HCT116 (cell line): ENCODE results near the gene OR4L1. TPM values are rescaled to one million over a fixed set of nuclear protein-coding genes. Genes with fewer than 3 reads are reported as not detected.

Experiments
- ATAC-seq: fragments of 200-7000 bp; cut with Tn5 transposase; 2 replicates; pipeline ENCODE4 v1.9.1; 2020; ENCODE audit warnings: mild to moderate bottlenecking, moderate library complexity
- BruUV-seq: library from RNA; stranded (reverse); fragments of 400-500 nt; replicated peaks from 2 replicates; lab custom pipeline; 2021; lab: Mats Ljungman, UMichigan
- CTCF ChIA-PET: fragments of 300-600 bp; sonication (Branson Sonifier 250); formaldehyde crosslinking; loops from one replicate; lab custom pipeline; 2021; ENCODE audit warnings: antibody characterized with exemption; lab: Charles Lee
- POLR2A ChIA-PET: fragments of 300-600, 350-600 bp; sonication (Branson Sonifier 250); formaldehyde crosslinking; loops from one replicate; lab custom pipeline; 2021; ENCODE audit warnings: antibody characterized with exemption; lab: Charles Lee
- RAD21 ChIA-PET, 2 experiments: fragments of 300-600 bp; sonication (Branson Sonifier 250); formaldehyde crosslinking; loops; one replicate each; lab custom pipeline; 2023; ENCODE audit warnings: low total read pairs in 2 of 2; ENCODE audit not compliant: uncharacterized antibody in 2 of 2, unreplicated experiment in 2 of 2, low non-redundant PET in 1 of 2; lab: Charles Lee
- DNase-seq: peaks from one replicate; pipeline ENCODE4 v3.0.0-alpha.2; 2010; ENCODE audit warnings: low read depth, low spot score
- H2AFZ ChIP-seq: fragments of 200-600 bp; shearing (Covaris generic), sonication (generic); 2 replicates; pipeline ENCODE4 v1.6.1; 2017; ENCODE audit warnings: low read depth, mixed run types, mixed read lengths, antibody characterized with exemption, low read length; ENCODE audit not compliant: poor library complexity, severe bottlenecking
- H3K27ac ChIP-seq: 2 replicates; pipeline ENCODE4 v1.5.1; 2012; ENCODE audit warnings: low read depth, low read length
- H3K27me3 ChIP-seq: fragments of 200-600 bp; sonication (generic); 2 replicates; pipeline ENCODE4 v1.6.1; 2016; ENCODE audit warnings: mixed run types, low read length, mixed read lengths; ENCODE audit not compliant: insufficient read depth
- H3K36me3 ChIP-seq, 2 experiments: fragments of 200-500 bp in 1 of 2; fragments of 200-600 bp in 1 of 2; sonication (Bioruptor generic) in 1 of 2; sonication (generic) in 1 of 2; 2 replicates each; pipeline versions ENCODE4 v1.5.1 to v1.6.1; 2014 to 2016; ENCODE audit warnings: low read length in 2 of 2, inconsistent platforms in 1 of 2, mixed read lengths in 1 of 2, mixed run types in 1 of 2; ENCODE audit not compliant: insufficient read depth in 2 of 2, control insufficient read depth in 1 of 2
- H3K4me1 ChIP-seq, 2 experiments: fragments of 200-600 bp in 1 of 2; sonication (generic) in 1 of 2; 2 replicates each; pipeline versions ENCODE4 v1.5.1 to v1.6.1; 2012 to 2017; ENCODE audit warnings: low read length in 2 of 2, inconsistent platforms in 1 of 2, mild to moderate bottlenecking in 1 of 2, mixed read lengths in 1 of 2, mixed run types in 1 of 2, moderate library complexity in 1 of 2; ENCODE audit not compliant: insufficient read depth in 2 of 2, control insufficient read depth in 1 of 2
- H3K4me2 ChIP-seq: fragments of 200-600 bp; sonication (generic); 2 replicates; pipeline ENCODE4 v1.6.1; 2017; ENCODE audit warnings: mixed run types, low read length, mixed read lengths
- H3K4me3 ChIP-seq, 2 experiments: fragments of 200-600 bp in 1 of 2; sonication (generic) in 1 of 2; replicated peaks in 1 of 2; 2 replicates each; pipeline ENCODE4 v1.5.1; 2011 to 2016; ENCODE audit warnings: low read length in 2 of 2, control low read depth in 1 of 2, low read depth in 1 of 2, mild to moderate bottlenecking in 1 of 2, mixed read lengths in 1 of 2, mixed run types in 1 of 2
- H3K79me2 ChIP-seq: fragments of 200-600 bp; sonication (generic); 2 replicates; pipeline ENCODE4 v1.6.1; 2017; ENCODE audit warnings: mild to moderate bottlenecking, mixed run types, low read length, moderate library complexity, mixed read lengths; ENCODE audit not compliant: insufficient read depth
- H3K9ac ChIP-seq: fragments of 200-600 bp; sonication (generic); 2 replicates; pipeline ENCODE4 v1.6.1; 2016; ENCODE audit warnings: low read length, mixed read lengths
- H3K9me2 ChIP-seq: fragments of 200-600 bp; sonication (generic), shearing (Covaris generic); 2 replicates; pipeline ENCODE4 v1.6.1; 2017; ENCODE audit warnings: mixed run types, mild to moderate bottlenecking, moderate library complexity; ENCODE audit not compliant: insufficient read depth
- H3K9me3 ChIP-seq, 2 experiments: fragments of 200-500 bp in 1 of 2; fragments of 200-600 bp in 1 of 2; sonication (Bioruptor generic) in 1 of 2; sonication (generic) in 1 of 2; 2 replicates each; pipeline ENCODE4 v1.6.1; 2014 to 2017; ENCODE audit warnings: low read length in 2 of 2, mixed read lengths in 2 of 2, inconsistent platforms in 1 of 2, low read depth in 1 of 2, mild to moderate bottlenecking in 1 of 2, mixed run types in 1 of 2, moderate library complexity in 1 of 2; ENCODE audit not compliant: control insufficient read depth in 1 of 2, insufficient read depth in 1 of 2
- H4K20me1 ChIP-seq: fragments of 200-600 bp; sonication (generic), shearing (Covaris generic); 2 replicates; pipeline ENCODE4 v1.6.1; 2017; ENCODE audit warnings: mixed run types, mild to moderate bottlenecking, moderate library complexity; ENCODE audit not compliant: insufficient read depth
- CBX3 ChIP-seq: IDR thresholded peaks from 2 replicates; pipeline ENCODE4 v1.6.1; 2012; ENCODE audit warnings: low read depth
- CEBPB ChIP-seq: IDR thresholded peaks from 2 replicates; pipeline ENCODE4 v1.6.1; 2012; ENCODE audit warnings: low read depth
- CTCF ChIP-seq, 3 experiments: fragments of 200-600 bp in 1 of 3; sonication (generic) in 1 of 3; IDR thresholded peaks in 2 of 3; conservative IDR thresholded peaks in 1 of 3; 2 replicates each; pipeline ENCODE4 v1.5.1; 2012 to 2017; ENCODE audit warnings: low read depth in 2 of 3, low read length in 2 of 3, antibody characterized with exemption in 1 of 3, borderline replicate concordance in 1 of 3, control low read depth in 1 of 3, mild to moderate bottlenecking in 1 of 3, mixed read lengths in 1 of 3, mixed run types in 1 of 3, moderate library complexity in 1 of 3; ENCODE audit not compliant: insufficient read depth in 1 of 3
- EGR1 ChIP-seq: IDR thresholded peaks from 2 replicates; pipeline ENCODE4 v1.6.1; 2012; ENCODE audit warnings: low read depth
- ELF1 ChIP-seq: IDR thresholded peaks from 2 replicates; pipeline ENCODE4 v1.6.1; 2012; ENCODE audit warnings: low read depth, borderline replicate concordance
- EZH2 ChIP-seq: fragments of 200-600 bp; sonication (generic); IDR thresholded peaks from 2 replicates; pipeline ENCODE4 v1.6.1; 2017; ENCODE audit warnings: antibody characterized with exemption, mixed run types
- EZH2phosphoT487 ChIP-seq: fragments of 200-600 bp; IDR thresholded peaks from 2 replicates; pipeline ENCODE4 v1.6.1; 2018; ENCODE audit warnings: antibody characterized with exemption, borderline replicate concordance
- FOSL1 ChIP-seq: IDR thresholded peaks from 2 replicates; pipeline ENCODE4 v1.6.1; 2012; ENCODE audit warnings: low read depth
- JUND ChIP-seq: IDR thresholded peaks from 2 replicates; pipeline ENCODE4 v1.6.1; 2012
- MAX ChIP-seq: IDR thresholded peaks from 2 replicates; pipeline ENCODE4 v1.6.1; 2012
- POLR2A ChIP-seq: IDR thresholded peaks from 2 replicates; pipeline ENCODE4 v1.7.0; 2011; ENCODE audit warnings: borderline replicate concordance; ENCODE audit not compliant: insufficient read depth, insufficient read length; ENCODE audit errors: extremely low read depth
- POLR2AphosphoS5 ChIP-seq: IDR thresholded peaks from 2 replicates; pipeline ENCODE4 v1.6.1; 2011; ENCODE audit warnings: mild to moderate bottlenecking, low read depth, low read length, moderate library complexity
- RAD21 ChIP-seq: IDR thresholded peaks from 2 replicates; pipeline ENCODE4 v1.6.1; 2012; ENCODE audit warnings: low read depth, mild to moderate bottlenecking
- REST ChIP-seq: IDR thresholded peaks from 2 replicates; pipeline ENCODE4 v1.6.1; 2012; ENCODE audit warnings: low read depth
- SIN3A ChIP-seq: IDR thresholded peaks from 2 replicates; pipeline ENCODE4 v1.6.1; 2012; ENCODE audit warnings: low read depth
- SRF ChIP-seq: IDR thresholded peaks from 2 replicates; pipeline ENCODE4 v1.6.1; 2012; ENCODE audit warnings: low read depth
- TCF7L2 ChIP-seq: IDR thresholded peaks from 2 replicates; pipeline ENCODE4 v1.7.0; 2011; ENCODE audit warnings: borderline replicate concordance, inconsistent platforms; ENCODE audit not compliant: insufficient read depth, insufficient read length; ENCODE audit errors: extremely low read depth
- ZBTB33 ChIP-seq: IDR thresholded peaks from 2 replicates; pipeline ENCODE4 v1.6.1; 2011; ENCODE audit warnings: mild to moderate bottlenecking, low read length, moderate library complexity; ENCODE audit not compliant: insufficient replicate concordance; ENCODE audit errors: extremely low read depth
- ZFX ChIP-seq: fragments of 450-650 bp; IDR thresholded peaks from 2 replicates; pipeline ENCODE4 v1.6.1; 2017
- ZNF274 ChIP-seq: fragments of 200-500 bp; sonication (Bioruptor generic); IDR thresholded peaks from 2 replicates; pipeline ENCODE4 v1.6.1; 2014; ENCODE audit warnings: mild to moderate bottlenecking, low read depth, low read length, inconsistent platforms
- intact Hi-C: fragments of 100-400 bp; cut with micrococcal nuclease; formaldehyde crosslinking; loops from 2 replicates; pipeline ENCODE4 v1.10.0; 2022
- total RNA-seq: library from RNA; stranded (reverse); gene quantifications from one replicate; pipeline ENCODE4 v1.2.1, GENCODE V29; 2021; ENCODE audit not compliant: unreplicated experiment

Gene OR4L1
- total RNA-seq, 1 experiment from 2014 or later: not detected

GRCh38 chr14:20031058-20031457, 28.8 kb upstream of the OR4L1 start:
- RAD21 ChIA-PET: no interaction called here
- H3K36me3 ChIP-seq: no peaks in the 10 kb centered on the region
- no peaks in the 10 kb centered on the region for H3K9me2 ChIP-seq
- DNase-seq: no peak
- H3K4me2 ChIP-seq: no peak overlapping the region
- H4K20me1 ChIP-seq: no peaks in the 10 kb centered on the region
- ATAC-seq: no peak
- H3K4me3 ChIP-seq: no peak overlapping the region
- H3K9ac ChIP-seq: no peak overlapping the region
- H2AFZ ChIP-seq: no peak overlapping the region
- TF ChIP-seq TCF7L2 (no peak), CEBPB (no peak), RAD21 (no peak), JUND (no peak), ZNF274 (no peak), EZH2phosphoT487 (no peak), CTCF (IDR thresholded peaks at IDR 0.05 in 2 of 3, conservative IDR thresholded peaks at IDR 0.05 in 1 of 3; ENCODE audit: borderline replicate concordance in 1 of 3, insufficient read depth in 1 of 3, low read depth in 2 of 3, low read length in 2 of 3) (no peak), MAX (no peak), POLR2AphosphoS5 (no peak), SIN3A (no peak), FOSL1 (no peak), ZFX (no peak), POLR2A (no peak), REST (no peak), EZH2 (no peak), SRF (no peak), CBX3 (no peak), ELF1 (no peak), ZBTB33 (no peak), EGR1 (no peak)
- no peaks in the 10 kb centered on the region for H3K79me2 ChIP-seq
- CTCF ChIA-PET: no interaction called here
- no peaks in the 10 kb centered on the region for H3K27me3 ChIP-seq
- no peaks in the 10 kb centered on the region for H3K4me1 ChIP-seq
- no peak overlapping the region for H3K27ac ChIP-seq
- intact Hi-C loops: no loop called here
- H3K9me3 ChIP-seq: peaks cover 0 to 10% of the 10 kb centered on the region in 2 experiments; a peak in 1 of 4 replicates
- no TSS peak for BruUV-seq
- POLR2A ChIA-PET: no interaction called here
